Measurements from ENCODE around the gene SLC7A6OS.

GRCh38 chr16:68270353-68270752 lies 40.4 kb downstream of the SLC7A6OS start:
- no peak for TF ChIP-seq EZH2phosphoT487 (IDR thresholded peaks at IDR 0.05; ENCODE audit: insufficient read depth, low read depth)
- TF ChIP-seq EZH2 (IDR thresholded peaks at IDR 0.05; ENCODE audit: insufficient read depth, poor library complexity, severe bottlenecking) = no peak
